Astrocyte (in vitro differentiated cells and primary cell): ENCODE results near the gene SLC35A3. TPM values are rescaled to one million over a fixed set of nuclear protein-coding genes. Genes with fewer than 3 reads are reported as not detected.

Source experiments
- DNase-seq: peaks from one replicate; pipeline ENCODE4 v3.0.0-alpha.2; 2010; ENCODE audit warnings: low read depth
- FAIRE-seq: peaks from 2 replicates; lab custom pipeline; 2011; peaks lifted over from hg19 to GRCh38; lab: Jason Lieb, UNC
- H2AFZ ChIP-seq: 2 replicates; pipeline ENCODE4 v1.6.0; 2012; ENCODE audit warnings: low read depth, low read length, inconsistent platforms
- H3K27ac ChIP-seq: 2 replicates; pipeline ENCODE4 v1.5.1; 2011; ENCODE audit warnings: low read depth, low read length, inconsistent platforms
- H3K27me3 ChIP-seq: 2 replicates; pipeline ENCODE4 v1.6.0; 2011; ENCODE audit warnings: low read length, inconsistent platforms; ENCODE audit not compliant: insufficient read depth
- H3K36me3 ChIP-seq: 2 replicates; pipeline ENCODE4 v1.5.1; 2011; ENCODE audit warnings: low read length, inconsistent platforms; ENCODE audit not compliant: insufficient read depth
- H3K4me1 ChIP-seq: 2 replicates; pipeline ENCODE4 v1.5.1; 2011; ENCODE audit warnings: low read length, inconsistent platforms; ENCODE audit not compliant: insufficient read depth
- H3K4me2 ChIP-seq: 2 replicates; pipeline ENCODE4 v1.6.0; 2012; ENCODE audit warnings: low read length, inconsistent platforms
- H3K4me3 ChIP-seq: 2 replicates; pipeline ENCODE4 v1.5.1; 2011; ENCODE audit warnings: low read depth, mild to moderate bottlenecking, low read length, inconsistent platforms; ENCODE audit not compliant: insufficient read depth
- H3K79me2 ChIP-seq: 2 replicates; pipeline ENCODE4 v1.6.0; 2012; ENCODE audit warnings: mild to moderate bottlenecking, low read length, inconsistent platforms; ENCODE audit not compliant: insufficient read depth
- H3K9ac ChIP-seq: 2 replicates; pipeline ENCODE4 v1.6.0; 2012; ENCODE audit warnings: mild to moderate bottlenecking, low read length, inconsistent platforms
- H3K9me3 ChIP-seq: 2 replicates; pipeline ENCODE4 v1.5.1; 2012; ENCODE audit warnings: low read depth, mild to moderate bottlenecking, low read length, inconsistent platforms; ENCODE audit not compliant: insufficient read depth
- H4K20me1 ChIP-seq: 2 replicates; pipeline ENCODE4 v1.6.0; 2012; ENCODE audit warnings: low read length, inconsistent platforms; ENCODE audit not compliant: insufficient read depth
- H3K27ac Mint-ChIP-seq: one replicate; pipeline ENCODE4 v1.8.0; 2021; ENCODE audit warnings: mild to moderate bottlenecking, mixed read lengths; ENCODE audit not compliant: unreplicated experiment
- H3K27me3 Mint-ChIP-seq: one replicate; pipeline ENCODE4 v1.8.0; 2021; ENCODE audit warnings: low read depth, mixed read lengths; ENCODE audit not compliant: unreplicated experiment
- H3K36me3 Mint-ChIP-seq: one replicate; pipeline ENCODE4 v1.8.0; 2021; ENCODE audit warnings: low read depth, mixed read lengths; ENCODE audit not compliant: unreplicated experiment
- H3K4me1 Mint-ChIP-seq: one replicate; pipeline ENCODE4 v1.8.0; 2021; ENCODE audit warnings: low read depth, mixed read lengths; ENCODE audit not compliant: unreplicated experiment
- H3K4me3 Mint-ChIP-seq: one replicate; pipeline ENCODE4 v1.8.0; 2021; ENCODE audit warnings: mild to moderate bottlenecking, moderate library complexity, mixed read lengths; ENCODE audit not compliant: unreplicated experiment
- H3K9me3 Mint-ChIP-seq: one replicate; pipeline ENCODE4 v1.8.0; 2021; ENCODE audit warnings: mild to moderate bottlenecking, mixed read lengths; ENCODE audit not compliant: unreplicated experiment
- CTCF ChIP-seq: IDR thresholded peaks from 2 replicates; pipeline ENCODE4 v1.5.1; 2011; ENCODE audit warnings: low read depth, mild to moderate bottlenecking, inconsistent platforms, low read length, moderate library complexity; ENCODE audit not compliant: insufficient read depth
- EZH2 ChIP-seq: IDR thresholded peaks from 2 replicates; pipeline ENCODE4 v1.6.1; 2012; ENCODE audit warnings: mild to moderate bottlenecking, low read length, inconsistent platforms; ENCODE audit not compliant: insufficient read depth
- total RNA-seq: library from RNA; stranded (reverse); gene quantifications from 2 replicates; pipeline ENCODE4 v1.2.1, GENCODE V29; 2021

SLC35A3 gene
- total RNA-seq, 1 donor from 2014 or later = 20.5 TPM

GRCh38 chr1:100019220-100019619 lies 49.4 kb downstream of the SLC35A3 start:
- Mint-ChIP-seq H3K4me3 (no peak overlapping the region), H3K9me3 (no peaks in the 10 kb centered on the region), H3K27ac (no peak overlapping the region), H3K4me1 (no peaks in the 10 kb centered on the region), H3K27me3 (no peaks in the 10 kb centered on the region), H3K36me3 (no peaks in the 10 kb centered on the region)
- Histone ChIP-seq H3K27ac (no peak overlapping the region), H3K9me3 (no peaks in the 10 kb centered on the region), H3K4me3 (no peak overlapping the region), H2AFZ (no peak overlapping the region), H3K36me3 (no peaks in the 10 kb centered on the region), H3K79me2 (no peaks in the 10 kb centered on the region), H3K9ac (no peak overlapping the region), H4K20me1 (no peaks in the 10 kb centered on the region), H3K27me3 (no peaks in the 10 kb centered on the region), H3K4me2 (no peak overlapping the region), H3K4me1 (no peaks in the 10 kb centered on the region)
- TF ChIP-seq CTCF (no peak), EZH2 (no peak)
- FAIRE-seq = no peak
- DNase-seq = no peak

DNA sequence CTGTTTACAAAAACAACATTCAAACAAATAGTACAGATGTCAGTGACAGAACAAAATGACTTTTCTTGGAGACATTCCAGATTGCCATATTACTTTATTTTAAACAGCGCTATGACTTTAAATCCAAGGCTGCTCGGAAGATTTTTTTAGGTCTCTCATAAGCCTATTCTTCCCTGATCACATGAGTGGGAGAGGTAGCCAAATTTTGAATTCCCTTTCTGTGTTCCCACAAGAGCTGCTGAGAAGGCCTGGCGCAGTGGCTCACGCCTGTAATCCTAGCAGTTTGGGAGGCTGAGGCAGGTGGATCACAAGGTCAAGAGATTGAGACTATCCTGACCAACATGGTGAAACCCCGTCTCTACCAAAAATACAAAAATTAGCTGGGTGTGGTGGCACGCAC lies 53.7 kb downstream of the SLC35A3 start:
- Histone ChIP-seq H3K27me3 (no peaks in the 10 kb centered on the region), H3K4me2 (no peak overlapping the region), H3K4me3 (no peak overlapping the region), H2AFZ (no peak overlapping the region), H3K27ac (no peak overlapping the region), H3K79me2 (no peaks in the 10 kb centered on the region), H3K9me3 (no peaks in the 10 kb centered on the region), H3K9ac (no peak overlapping the region), H4K20me1 (no peaks in the 10 kb centered on the region), H3K36me3 (no peaks in the 10 kb centered on the region), H3K4me1 (no peaks in the 10 kb centered on the region)
- no peak for TF ChIP-seq CTCF
- no peak for TF ChIP-seq EZH2
- Mint-ChIP-seq H3K4me1 (no peaks in the 10 kb centered on the region), H3K4me3 (no peak overlapping the region), H3K9me3 (no peaks in the 10 kb centered on the region), H3K27ac (no peak overlapping the region), H3K27me3 (no peaks in the 10 kb centered on the region), H3K36me3 (no peaks in the 10 kb centered on the region)
- no peak for FAIRE-seq
- DNase-seq = no peak

- FAIRE-seq = no peak
- DNase-seq = no peak
- Mint-ChIP-seq H3K27ac (no peak overlapping the region), H3K27me3 (no peaks in the 10 kb centered on the region), H3K36me3 (no peaks in the 10 kb centered on the region), H3K9me3 (no peaks in the 10 kb centered on the region), H3K4me3 (no peak overlapping the region), H3K4me1 (no peaks in the 10 kb centered on the region)
- TF ChIP-seq CTCF (no peak), EZH2 (no peak)
- Histone ChIP-seq H3K36me3 (no peaks in the 10 kb centered on the region), H4K20me1 (no peaks in the 10 kb centered on the region), H3K79me2 (no peaks in the 10 kb centered on the region), H3K27ac (no peak overlapping the region), H3K27me3 (no peaks in the 10 kb centered on the region), H3K4me2 (no peak overlapping the region), H3K4me1 (no peaks in the 10 kb centered on the region), H3K9ac (no peak overlapping the region), H3K9me3 (no peaks in the 10 kb centered on the region), H2AFZ (no peak overlapping the region), H3K4me3 (no peak overlapping the region)
Measured at GRCh38 chr1:100027212-100027611, 57.4 kb downstream of the SLC35A3 start.
